Upper lobe of left lung (tissue), 6 donors: ENCODE measurements around the gene MAP7D2. TPM values are rescaled to one million over a fixed set of nuclear protein-coding genes. Genes with fewer than 3 reads are reported as not detected.
A peak's percentile ranks its signal among the peaks of the same experiment; 100 is the strongest.
"Not testable (repeated sequence)": the region's sequence is repeated elsewhere in the genome, so short reads cannot be mapped to it uniquely, and the experiment has no call there.

ENCODE experiments used
- ATAC-seq, 2 donors: fragments of 200-7000 bp; cut with Tn5 transposase; one replicate each; pipeline ENCODE4 v1.9.1; 2022; ENCODE audit warnings: mild to moderate bottlenecking in 2 of 2, moderate library complexity in 2 of 2; ENCODE audit not compliant: low FRiP score in 2 of 2
- DNase-seq, 2 donors: peaks; one replicate each; pipeline ENCODE4 v3.0.0-alpha.2; 2019 to 2020
- H3K27ac ChIP-seq, 4 donors: fragments of 200-600 bp; sonication (generic); one replicate each; pipeline ENCODE4 v1.5.1; 2016 to 2019
- H3K27me3 ChIP-seq, 4 donors: fragments of 200-600 bp; sonication (generic); one replicate each; pipeline ENCODE4 v1.5.1; 2017 to 2019
- H3K36me3 ChIP-seq, 4 donors: fragments of 200-600 bp; sonication (generic); one replicate each; pipeline ENCODE4 v1.5.1; 2016 to 2019
- H3K4me1 ChIP-seq, 4 donors: fragments of 200-600 bp; sonication (generic); one replicate each; pipeline ENCODE4 v1.5.1; 2018 to 2019
- H3K4me3 ChIP-seq, 4 donors: fragments of 200-600 bp; sonication (generic); one replicate each; pipeline ENCODE4 v1.5.1; 2017 to 2019; ENCODE audit warnings: mild to moderate bottlenecking in 2 of 4, moderate library complexity in 1 of 4
- H3K9me3 ChIP-seq, 4 donors: fragments of 200-600 bp; sonication (generic); one replicate each; pipeline ENCODE4 v1.5.1; 2018 to 2019
- CTCF ChIP-seq, 6 experiments: fragments of 450-650 bp in 4 of 6; fragments of 200-600 bp in 2 of 6; sonication (generic) in 2 of 6; IDR thresholded peaks; one replicate each; pipeline ENCODE4 v1.5.1; 2016 to 2019; ENCODE audit warnings: antibody characterized with exemption in 6 of 6
- EP300 ChIP-seq, 4 donors: sonication (generic); formaldehyde crosslinking; IDR thresholded peaks; one replicate each; pipeline ENCODE4 v1.5.1; 2017; ENCODE audit warnings: antibody characterized with exemption in 4 of 4, control low read depth in 2 of 4
- POLR2A ChIP-seq, 4 donors: fragments of 450-650 bp; IDR thresholded peaks; one replicate each; pipeline ENCODE4 v1.5.1; 2016 to 2017; ENCODE audit warnings: antibody characterized with exemption in 4 of 4, mild to moderate bottlenecking in 2 of 4
- POLR2AphosphoS5 ChIP-seq, 2 donors: sonication (generic); formaldehyde crosslinking; IDR thresholded peaks; one replicate each; pipeline ENCODE4 v1.5.1; 2017; ENCODE audit warnings: antibody characterized with exemption in 2 of 2
- WGBS, 2 donors: methylation state at CpG; one replicate each; pipeline ENCODE4 v1.1.5; 2017 to 2018; 5-methylcytosine and 5-hydroxymethylcytosine counted together
- total RNA-seq, 6 donors: library from RNA; depleted of rRNA in 4 of 6; stranded (reverse); fragments of >200 nt in 4 of 6; gene quantifications; one replicate each; pipeline versions ENCODE4 v1.1.0 to v1.2.1, GENCODE V29; 2016 to 2021
- donor health status: DM: no; HTN: no; CAD: no; lungs with moderate emphysema.
- donor health status: DM: no; HTN: yes; CAD: no; lungs with severe emphysema.

The MAP7D2 gene
- total RNA-seq, 6 donors from 2014 or later, result under 0.01 to 13.4 (median 0.51) TPM

GRCh38 chrX:20129547-20129946 is 12.8 kb upstream of the MAP7D2 start:
- 73 to 85% methylated on average over 1 of the region's 1 CpG for WGBS, 2 donors
- ATAC-seq (no peak), DNase-seq (no peak)
- Histone ChIP-seq H3K4me1 (no peaks in the 10 kb centered on the region), H3K9me3 (no peaks in the 10 kb centered on the region), H3K27me3 (no peaks in the 10 kb centered on the region), H3K36me3 (peaks cover 0 to 72% (median 20%) of the 10 kb centered on the region in 4 donors), H3K27ac (no peak overlapping the region), H3K4me3 (no peak overlapping the region)
- no peak for TF ChIP-seq EP300 (IDR thresholded peaks at IDR 0.05)
- TF ChIP-seq CTCF (IDR thresholded peaks at IDR 0.05), result no peak
- no peak for TF ChIP-seq POLR2A (IDR thresholded peaks at IDR 0.05)
- TF ChIP-seq POLR2AphosphoS5 (IDR thresholded peaks at IDR 0.05), result no peak

- no peaks in the 10 kb centered on the region for H3K4me1 ChIP-seq
- WGBS, 2 donors, result 58 to 73% methylated on average over 4 of the region's 4 CpGs
- peaks cover 0 to 70% (median 16%) of the 10 kb centered on the region in 4 donors for H3K36me3 ChIP-seq
- no peak overlapping the region for H3K27ac ChIP-seq
- no peak for TF ChIP-seq POLR2A (IDR thresholded peaks at IDR 0.05)
- TF ChIP-seq EP300 (IDR thresholded peaks at IDR 0.05), result no peak
- no peak for TF ChIP-seq CTCF (IDR thresholded peaks at IDR 0.05)
- no peak for TF ChIP-seq POLR2AphosphoS5 (IDR thresholded peaks at IDR 0.05)
- DNase-seq (no peak), ATAC-seq (no peak)
- no peak overlapping the region for H3K4me3 ChIP-seq
- H3K27me3 ChIP-seq, result no peaks in the 10 kb centered on the region
- H3K9me3 ChIP-seq, result no peaks in the 10 kb centered on the region
These were observed 12.0 kb upstream of the MAP7D2 start for GRCh38 chrX:20128670-20129069.

GRCh38 chrX:20127440-20127839 is 10.7 kb upstream of the MAP7D2 start:
- H3K27ac ChIP-seq, H3K27me3 ChIP-seq, H3K4me1 ChIP-seq, DNase-seq, H3K9me3 ChIP-seq, H3K4me3 ChIP-seq: not testable (repeated sequence)
- peak in 1 of 2 donors; percentile 63 for ATAC-seq
- H3K36me3 ChIP-seq, result peaks cover 0 to 58% (median 9%) of the 10 kb centered on the region in 4 donors
- 3 to 14% methylated on average over 3 of the region's 3 CpGs for WGBS, 2 donors

- not testable (repeated sequence) for DNase-seq, ATAC-seq, H3K27ac ChIP-seq, H3K4me3 ChIP-seq, H3K4me1 ChIP-seq, H3K9me3 ChIP-seq, H3K27me3 ChIP-seq
- 82% methylated on average over 1 of the region's 1 CpG; no CpG with 5 or more reads in 1 of the 2 donors for WGBS, 2 donors
- H3K36me3 ChIP-seq, result peaks cover 0 to 52% (median 7%) of the 10 kb centered on the region in 4 donors
These were observed 10.1 kb upstream of the MAP7D2 start for GRCh38 chrX:20126833-20127232.

GRCh38 chrX:20124964-20125363 is 8.3 kb upstream of the MAP7D2 start:
- Histone ChIP-seq H3K4me1 (no peaks in the 10 kb centered on the region), H3K9me3 (no peaks in the 10 kb centered on the region), H3K27ac (no peak overlapping the region), H3K4me3 (no peak overlapping the region), H3K36me3 (peaks cover 0 to 34% (median 0%) of the 10 kb centered on the region in 4 donors), H3K27me3 (no peaks in the 10 kb centered on the region)
- no peak for TF ChIP-seq POLR2AphosphoS5 (IDR thresholded peaks at IDR 0.05)
- no peak for TF ChIP-seq CTCF (IDR thresholded peaks at IDR 0.05)
- TF ChIP-seq POLR2A (IDR thresholded peaks at IDR 0.05), result no peak
- TF ChIP-seq EP300 (IDR thresholded peaks at IDR 0.05), result no peak
- DNase-seq (no peak), ATAC-seq (no peak)

- H3K9me3 ChIP-seq, result peaks cover 0 to 5% (median 0%) of the 10 kb centered on the region in 4 donors
- H3K36me3 ChIP-seq, result no peaks in the 10 kb centered on the region
- ATAC-seq, result no peak
- TF ChIP-seq POLR2A (IDR thresholded peaks at IDR 0.05), result no peak
- TF ChIP-seq EP300 (IDR thresholded peaks at IDR 0.05), result no peak
- no peak for TF ChIP-seq CTCF (IDR thresholded peaks at IDR 0.05)
- no peak for TF ChIP-seq POLR2AphosphoS5 (IDR thresholded peaks at IDR 0.05)
- no peak overlapping the region for H3K4me3 ChIP-seq
- peaks cover 0 to 13% (median 7%) of the 10 kb centered on the region in 4 donors for H3K4me1 ChIP-seq
- H3K27me3 ChIP-seq, result peaks cover 0 to 12% (median 0%) of the 10 kb centered on the region in 4 donors
- no peak overlapping the region for H3K27ac ChIP-seq
- DNase-seq, result peak in 1 of 2 donors; percentile 32
- WGBS, 2 donors, result 45 to 51% methylated on average over 12 of the region's 12 CpGs
These were observed 1.5 kb upstream of the MAP7D2 start for GRCh38 chrX:20118065-20118824.
